Naive thymus-derived CD4-positive, alpha-beta T cell (primary cell): Measurements from ENCODE around the gene ILF3. TPM values are rescaled to one million over a fixed set of nuclear protein-coding genes. Genes with fewer than 3 reads are reported as not detected.
A peak's percentile ranks its signal among the peaks of the same experiment; 100 is the strongest.

Experiments
- ATAC-seq: fragments of 150-1000 bp; cut with Tn5 transposase; 2 replicates; pipeline ENCODE4 v1.10.0; 2021; ENCODE audit warnings: mild to moderate bottlenecking, moderate library complexity
- CTCF ChIA-PET: fragments of 350-600 bp; sonication (Branson Sonifier 250); formaldehyde crosslinking; loops from one replicate; lab custom pipeline; 2021; ENCODE audit warnings: antibody characterized with exemption; lab: Charles Lee
- POLR2A ChIA-PET: fragments of 350-600 bp; sonication (Branson Sonifier 250); formaldehyde crosslinking; loops from one replicate; lab custom pipeline; 2021; ENCODE audit warnings: antibody characterized with exemption, inconsistent platforms; lab: Charles Lee
- DNase-seq, 9 donors: peaks; one replicate each; pipeline versions ENCODE4 v3.0.0 to v3.0.0-alpha.2; 2020 to 2022; ENCODE audit warnings: mixed read lengths in 1 of 9
- H3K27ac ChIP-seq: one replicate; pipeline ENCODE4 v1.7.0; 2013; ENCODE audit warnings: mild to moderate bottlenecking, low read depth, low read length, moderate library complexity
- H3K27me3 ChIP-seq, 2 donors: one replicate each; pipeline ENCODE4 v1.7.0; 2013; ENCODE audit warnings: low read length in 2 of 2, mild to moderate bottlenecking in 2 of 2, moderate library complexity in 2 of 2; ENCODE audit not compliant: control insufficient read depth in 2 of 2, insufficient read depth in 2 of 2
- H3K36me3 ChIP-seq, 3 experiments: 1 replicate in 2 of 3; 2 replicates in 1 of 3; pipeline ENCODE4 v1.7.0; 2013; ENCODE audit warnings: low read length in 3 of 3, mild to moderate bottlenecking in 3 of 3, moderate library complexity in 1 of 3; ENCODE audit not compliant: insufficient read depth in 3 of 3, control insufficient read depth in 2 of 3
- H3K4me1 ChIP-seq, 2 donors: one replicate each; pipeline ENCODE4 v1.7.0; 2013; ENCODE audit warnings: low read length in 2 of 2, mild to moderate bottlenecking in 2 of 2, moderate library complexity in 1 of 2; ENCODE audit not compliant: control insufficient read depth in 2 of 2, insufficient read depth in 2 of 2
- H3K4me3 ChIP-seq: 2 replicates; pipeline ENCODE4 v1.7.0; 2013; ENCODE audit warnings: mild to moderate bottlenecking, low read length
- H3K9me3 ChIP-seq, 3 experiments: 1 replicate in 2 of 3; 2 replicates in 1 of 3; pipeline ENCODE4 v1.7.0; 2013; ENCODE audit warnings: low read length in 3 of 3; ENCODE audit not compliant: control insufficient read depth in 2 of 3
- H3K27ac Mint-ChIP-seq, 9 donors: one replicate each; pipeline ENCODE4 v1.8.0; 2020 to 2022; ENCODE audit warnings: mixed read lengths in 9 of 9, mild to moderate bottlenecking in 8 of 9, moderate library complexity in 5 of 9, inconsistent platforms in 2 of 9
- H3K27me3 Mint-ChIP-seq, 5 donors: one replicate each; pipeline ENCODE4 v1.8.0; 2021 to 2022; ENCODE audit warnings: mixed read lengths in 5 of 5, mild to moderate bottlenecking in 1 of 5
- H3K36me3 Mint-ChIP-seq, 5 donors: one replicate each; pipeline ENCODE4 v1.8.0; 2020 to 2022; ENCODE audit warnings: mixed read lengths in 5 of 5, mild to moderate bottlenecking in 3 of 5, inconsistent platforms in 1 of 5
- H3K4me1 Mint-ChIP-seq, 7 donors: one replicate each; pipeline ENCODE4 v1.8.0; 2020 to 2022; ENCODE audit warnings: mixed read lengths in 7 of 7, mild to moderate bottlenecking in 3 of 7, inconsistent platforms in 1 of 7
- H3K4me3 Mint-ChIP-seq, 10 donors: one replicate each; pipeline ENCODE4 v1.8.0; 2020 to 2022; ENCODE audit warnings: mild to moderate bottlenecking in 10 of 10, mixed read lengths in 10 of 10, moderate library complexity in 6 of 10, inconsistent platforms in 2 of 10
- H3K9me3 Mint-ChIP-seq, 11 donors: one replicate each; pipeline ENCODE4 v1.8.0; 2020 to 2022; ENCODE audit warnings: mixed read lengths in 11 of 11, mild to moderate bottlenecking in 4 of 11, inconsistent platforms in 1 of 11, moderate library complexity in 1 of 11
- intact Hi-C, 2 donors: fragments of 100-400 bp; cut with micrococcal nuclease; formaldehyde crosslinking; loops; one replicate each; pipeline ENCODE4 v1.15.1; 2023
- polyA plus RNA-seq, 2 donors: library from polyadenylated mRNA; unstranded; fragments of 300-500 nt; fragmentation: Illumina TruSeq; gene quantifications; one replicate each; pipeline ENCODE4 v1.2.3, GENCODE V29; 2021
- total RNA-seq, 6 experiments: library from RNA in 5 of 6; stranded (reverse) in 5 of 6; gene quantifications; 1 replicate in 5 of 6; 2 replicates in 1 of 6; pipeline ENCODE4 v1.2.3 and lab custom pipeline; 2021 to 2026

Gene ILF3
- total and polyA plus RNA-seq, 7 experiments from 2014 or later: 91.0 to 515 (median 364) TPM

GRCh38 chr19:10712754-10713153, 58.6 kb downstream of the ILF3 start:
- no peak overlapping the region for H3K27ac ChIP-seq
- H3K4me1 ChIP-seq: no peaks in the 10 kb centered on the region
- peaks cover 0 to 12% (median 2%) of the 10 kb centered on the region in 5 donors for H3K36me3 Mint-ChIP-seq
- POLR2A ChIA-PET: interaction anchor here (1.5 kb wide), 1 partner anchor 11 kb away, joined by 4 read pairs; the partner anchor contains the start of gene QTRT1
- no peaks in the 10 kb centered on the region for H3K27me3 ChIP-seq
- intact Hi-C loops: no loop called here
- H3K4me3 ChIP-seq: no peak overlapping the region
- ATAC-seq (no peak), DNase-seq (no peak)
- H3K4me3 Mint-ChIP-seq: no peak overlapping the region
- H3K9me3 Mint-ChIP-seq: no peaks in the 10 kb centered on the region
- peaks cover 5 to 15% (median 7%) of the 10 kb centered on the region in 7 donors for H3K4me1 Mint-ChIP-seq
- CTCF ChIA-PET: no interaction called here
- no peaks in the 10 kb centered on the region for H3K27me3 Mint-ChIP-seq
- H3K27ac Mint-ChIP-seq: no peak overlapping the region
- peaks cover 0 to 18% (median 0%) of the 10 kb centered on the region in 3 experiments for H3K36me3 ChIP-seq
- no peaks in the 10 kb centered on the region for H3K9me3 ChIP-seq

GRCh38 chr19:10713317-10713716, 59.2 kb downstream of the ILF3 start:
- peaks cover 5 to 15% (median 7%) of the 10 kb centered on the region in 7 donors for H3K4me1 Mint-ChIP-seq
- H3K36me3 Mint-ChIP-seq: peaks cover 0 to 12% (median 2%) of the 10 kb centered on the region in 5 donors
- H3K9me3 ChIP-seq: no peaks in the 10 kb centered on the region
- H3K4me3 Mint-ChIP-seq: no peak overlapping the region
- no peak overlapping the region for H3K27ac ChIP-seq
- peak in 2 of 9 donors; percentile 24 to 61 for DNase-seq
- peaks cover 0 to 15% (median 0%) of the 10 kb centered on the region in 3 experiments for H3K36me3 ChIP-seq
- ChIA-PET POLR2A (interaction anchor here (0.6 to 1.5 kb wide), 2 partner anchors 12 to 120 kb away, joined by 3 to 4 read pairs; partner anchors contain the start of gene QTRT1), CTCF (no interaction called here)
- no peaks in the 10 kb centered on the region for H3K27me3 Mint-ChIP-seq
- no peaks in the 10 kb centered on the region for H3K9me3 Mint-ChIP-seq
- H3K4me3 ChIP-seq: no peak overlapping the region
- no peaks in the 10 kb centered on the region for H3K4me1 ChIP-seq
- intact Hi-C loops: no loop called here
- no peaks in the 10 kb centered on the region for H3K27me3 ChIP-seq
- ATAC-seq: no peak
- peak overlapping the region in 5 of 9 donors; percentile 29 to 78 (median 51) for H3K27ac Mint-ChIP-seq

- Histone ChIP-seq H3K36me3 (peaks cover 0 to 22% (median 0%) of the 10 kb centered on the region in 3 experiments), H3K27me3 (no peaks in the 10 kb centered on the region), H3K27ac (peak overlapping the region; percentile 5), H3K4me1 (peaks cover 23 to 30% of the 10 kb centered on the region in 2 donors), H3K4me3 (peak overlapping the region; percentile 15), H3K9me3 (no peaks in the 10 kb centered on the region)
- intact Hi-C loops: loop anchor here (1.0 to 5.0 kb wide), 19 partner anchors 14 to 718 kb away; partner anchors contain the start of genes ILF3 (in 2 of the 2), QTRT1 (in 2 of the 2), TMED1 (in 2 of the 2) and CARM1 (in 1 of the 2)
- POLR2A ChIA-PET: interaction anchor here (0.6 to 3.8 kb wide), 17 partner anchors 10 to 621 kb away, joined by 3 to 22 read pairs (median 4); partner anchors contain the start of genes KRI1, QTRT1 and TMED1
- H3K27me3 Mint-ChIP-seq: no peaks in the 10 kb centered on the region
- H3K27ac Mint-ChIP-seq: peak overlapping the region; percentile 70 to 94 (median 90)
- no peaks in the 10 kb centered on the region for H3K9me3 Mint-ChIP-seq
- CTCF ChIA-PET: interaction anchor here (0.5 to 3.4 kb wide), 23 partner anchors 14 to 219 kb away, joined by 3 to 39 read pairs (median 4); partner anchors contain the start of genes QTRT1 and TMED1
- no peak for DNase-seq
- H3K4me3 Mint-ChIP-seq: peak overlapping the region; percentile 76 to 98 (median 94)
- H3K36me3 Mint-ChIP-seq: peaks cover 0 to 10% (median 3%) of the 10 kb centered on the region in 5 donors
- H3K4me1 Mint-ChIP-seq: peaks cover 19 to 42% (median 34%) of the 10 kb centered on the region in 7 donors
- ATAC-seq: no peak
Observed at GRCh38 chr19:10717054-10717355, 62.9 kb downstream of the ILF3 start.

GRCh38 chr19:10717356-10718204, 63.4 kb downstream of the ILF3 start, which contains the start of gene DNM2:
Gene DNM2, plus strand, starts transcription at chr19:10718079. Its CDS starts 164 bp downstream, at chr19:10718243.
- peak; percentile 90 for ATAC-seq
- Mint-ChIP-seq H3K36me3 (peaks cover 0 to 9% (median 3%) of the 10 kb centered on the region in 5 donors), H3K27ac (peak within 1 kb of the TSS; percentile 85 to 96 (median 93)), H3K4me1 (peaks cover 19 to 48% (median 35%) of the 10 kb centered on the region in 7 donors), H3K27me3 (no peaks in the 10 kb centered on the region), H3K9me3 (no peaks in the 10 kb centered on the region), H3K4me3 (peak within 1 kb of the TSS; percentile 91 to 98 (median 96))
- DNase-seq: peak; percentile 90 to 100 (median 99)
- intact Hi-C loops: loop anchor here (1.0 to 5.0 kb wide), 19 partner anchors 14 to 718 kb away; partner anchors contain the start of genes ILF3 (in 2 of the 2), QTRT1 (in 2 of the 2), TMED1 (in 2 of the 2) and CARM1 (in 1 of the 2)
- peaks cover 23 to 34% of the 10 kb centered on the region in 2 donors for H3K4me1 ChIP-seq
- H3K9me3 ChIP-seq: no peaks in the 10 kb centered on the region
- CTCF ChIA-PET: interaction anchor here (0.5 to 3.4 kb wide), 26 partner anchors 13 to 375 kb away, joined by 3 to 39 read pairs (median 4); partner anchors contain the start of genes QTRT1 and TMED1
- H3K27me3 ChIP-seq: no peaks in the 10 kb centered on the region
- POLR2A ChIA-PET: interaction anchor here (0.6 to 3.8 kb wide), 21 partner anchors 10 to 622 kb away, joined by 3 to 22 read pairs (median 4); partner anchors contain the start of genes CARM1, KRI1, QTRT1 and TMED1
- H3K4me3 ChIP-seq: peak within 1 kb of the TSS; percentile 77
- H3K27ac ChIP-seq: peak within 1 kb of the TSS; percentile 87
- peaks cover 0 to 22% (median 0%) of the 10 kb centered on the region in 3 experiments for H3K36me3 ChIP-seq

GRCh38 chr19:10718205-10719196, 64.4 kb downstream of the ILF3 start:
- Mint-ChIP-seq H3K4me3 (peak overlapping the region; percentile 91 to 98 (median 96)), H3K4me1 (peaks cover 21 to 55% (median 37%) of the 10 kb centered on the region in 7 donors), H3K27me3 (no peaks in the 10 kb centered on the region), H3K27ac (peak overlapping the region; percentile 85 to 96 (median 92)), H3K36me3 (peaks cover 0 to 9% (median 3%) of the 10 kb centered on the region in 5 donors), H3K9me3 (no peaks in the 10 kb centered on the region)
- Histone ChIP-seq H3K27me3 (no peaks in the 10 kb centered on the region), H3K9me3 (no peaks in the 10 kb centered on the region), H3K4me3 (peak overlapping the region; percentile 77), H3K27ac (peak overlapping the region; percentile 87), H3K4me1 (peaks cover 23 to 34% of the 10 kb centered on the region in 2 donors), H3K36me3 (peaks cover 0 to 16% (median 0%) of the 10 kb centered on the region in 3 experiments)
- ChIA-PET POLR2A (interaction anchor here (0.6 to 3.8 kb wide), 14 partner anchors 9 to 623 kb away, joined by 3 to 22 read pairs (median 6); partner anchors contain the start of genes CARM1, QTRT1 and TMED1), CTCF (interaction anchor here (0.6 to 3.4 kb wide), 14 partner anchors 12 to 375 kb away, joined by 3 to 39 read pairs (median 5); partner anchors contain the start of genes QTRT1 and TMED1)
- ATAC-seq (no peak), DNase-seq (peak in 6 of 9 donors; percentile 34 to 67 (median 49))
- intact Hi-C loops: loop anchor here in 1 of 2 donors (5.0 kb wide), 1 partner anchor 466 kb away; the partner anchor contains the start of gene MRPL4
